Loucy (cell line): ENCODE measurements around the gene CDK9.

Experiments used
- CTCF ChIP-seq: fragments of 200-600 bp; sonication (generic); conservative IDR thresholded peaks from 2 replicates; pipeline ENCODE4 v1.5.1; 2014; ENCODE audit warnings: mild to moderate bottlenecking, antibody characterized with exemption, low read length
- EZH2phosphoT487 ChIP-seq: fragments of 200-600 bp; IDR thresholded peaks from 2 replicates; pipeline ENCODE4 v1.6.1; 2018; ENCODE audit warnings: antibody characterized with exemption, mild to moderate bottlenecking, moderate library complexity, borderline replicate concordance

GRCh38 chr9:127828262-127829031 is 42.6 kb downstream of the CDK9 start:
- TF ChIP-seq CTCF = no peak
- no peak for TF ChIP-seq EZH2phosphoT487
